ENCODE results near the gene RAB6A. TPM values are rescaled to one million over a fixed set of nuclear protein-coding genes. Genes with fewer than 3 reads are reported as not detected.
"Not testable (repeated sequence)": the region's sequence is repeated elsewhere in the genome, so short reads cannot be mapped to it uniquely, and the experiment has no call there.

The RAB6A gene
- total RNA-seq, 2 donors from 2014 or later, result 94.7 to 104 TPM

- DNase-seq (ENCODE audit: low spot score), result no peak
- peaks cover 0 to 4% of the 10 kb centered on the region in 2 donors for H3K4me1 ChIP-seq
- H3K36me3 ChIP-seq, result no peaks in the 10 kb centered on the region
- H3K9me3 ChIP-seq, result no peaks in the 10 kb centered on the region
- no peak overlapping the region for H3K27ac ChIP-seq
- TF ChIP-seq CTCF (IDR thresholded peaks at IDR 0.05), result no peak
- H3K27me3 ChIP-seq, result no peaks in the 10 kb centered on the region
- H3K4me3 ChIP-seq, result no peak overlapping the region
These were observed 20.4 kb upstream of the RAB6A start for GRCh38 chr11:73781303-73781702.

- Histone ChIP-seq H3K27me3 (no peaks in the 10 kb centered on the region), H3K4me1 (peaks cover 0 to 4% of the 10 kb centered on the region in 2 donors), H3K4me3 (peak overlapping the region; percentile 49 to 54), H3K27ac (peak overlapping the region; percentile 87 to 95), H3K36me3 (no peaks in the 10 kb centered on the region), H3K9me3 (no peaks in the 10 kb centered on the region)
- peak; percentile 97 for DNase-seq (ENCODE audit: low spot score)
- TF ChIP-seq CTCF (IDR thresholded peaks at IDR 0.05), result no peak
These were observed 18.4 kb upstream of the RAB6A start for GRCh38 chr11:73779084-73779902.

- not testable (repeated sequence) for H3K4me3 ChIP-seq; H3K9me3 ChIP-seq; H3K4me1 ChIP-seq; DNase-seq (ENCODE audit: low spot score); H3K36me3 ChIP-seq; H3K27ac ChIP-seq; H3K27me3 ChIP-seq
These were observed 9.9 kb upstream of the RAB6A start for GRCh38 chr11:73770811-73771210.

- no peak for DNase-seq (ENCODE audit: low spot score)
- no peak for TF ChIP-seq CTCF (IDR thresholded peaks at IDR 0.05)
- H3K9me3 ChIP-seq, result no peaks in the 10 kb centered on the region
- no peak overlapping the region for H3K4me3 ChIP-seq
- no peaks in the 10 kb centered on the region for H3K27me3 ChIP-seq
- H3K4me1 ChIP-seq, result no peaks in the 10 kb centered on the region
- H3K27ac ChIP-seq, result no peak overlapping the region
- no peaks in the 10 kb centered on the region for H3K36me3 ChIP-seq
These were observed 5.9 kb upstream of the RAB6A start for GRCh38 chr11:73766763-73767162.

- no peaks in the 10 kb centered on the region for H3K9me3 ChIP-seq
- no peak overlapping the region for H3K4me3 ChIP-seq
- DNase-seq (ENCODE audit: low spot score), result no peak
- no peaks in the 10 kb centered on the region for H3K27me3 ChIP-seq
- peaks cover 0 to 17% of the 10 kb centered on the region in 2 donors for H3K4me1 ChIP-seq
- H3K36me3 ChIP-seq, result no peaks in the 10 kb centered on the region
- H3K27ac ChIP-seq, result no peak overlapping the region
- no peak for TF ChIP-seq CTCF (IDR thresholded peaks at IDR 0.05)
These were observed 1.9 kb upstream of the RAB6A start for GRCh38 chr11:73762732-73763131.

- H3K36me3 ChIP-seq, result no peaks in the 10 kb centered on the region
- H3K4me1 ChIP-seq, result peaks cover 0 to 17% of the 10 kb centered on the region in 2 donors
- H3K27me3 ChIP-seq, result no peaks in the 10 kb centered on the region
- peak overlapping the region; percentile 24 to 49 for H3K4me3 ChIP-seq
- no peak for TF ChIP-seq CTCF (IDR thresholded peaks at IDR 0.05)
- DNase-seq (ENCODE audit: low spot score), result no peak
- peak overlapping the region; percentile 70 to 95 for H3K27ac ChIP-seq
- no peaks in the 10 kb centered on the region for H3K9me3 ChIP-seq
These were observed 600 bp upstream of the RAB6A start for GRCh38 chr11:73761403-73761945.

Measured in right atrium auricular region (tissue), 2 donors.